K562 (cell line): Measurements from ENCODE around the gene BOD1L1. TPM values are rescaled to one million over a fixed set of nuclear protein-coding genes. Genes with fewer than 3 reads are reported as not detected.

Source experiments
- CHD2 ChIP-seq: IDR thresholded peaks from 2 replicates; pipeline ENCODE4 v1.6.1; 2011; ENCODE audit warnings: low read depth, low read length
- E2F8 ChIP-seq: fragments of 450-650 bp; IDR thresholded peaks from 2 replicates; pipeline ENCODE4 v1.7.1; 2018; ENCODE audit warnings: mild to moderate bottlenecking, low read depth; ENCODE audit not compliant: partially characterized antibody
- FOXM1 ChIP-seq, 2 experiments: fragments of 450-650 bp in 1 of 2; sonication (generic) in 1 of 2; formaldehyde crosslinking in 1 of 2; IDR thresholded peaks; 2 replicates each; pipeline versions ENCODE4 v1.6.1 to v1.9.0; 2017 to 2022; ENCODE audit warnings: low read depth in 2 of 2, mild to moderate bottlenecking in 2 of 2, missing genetic modification reagents in 1 of 2, moderate library complexity in 1 of 2
- NFE2L1 ChIP-seq: fragments of 450-650 bp; IDR thresholded peaks from 2 replicates; pipeline ENCODE4 v1.6.1; 2016; ENCODE audit warnings: missing genetic modification characterization, low read depth, mild to moderate bottlenecking, missing compliant biosample characterization, moderate library complexity, borderline replicate concordance
- PHF20 ChIP-seq: fragments of 450-650 bp; IDR thresholded peaks from 2 replicates; pipeline ENCODE4 v1.6.1; 2018; ENCODE audit not compliant: partially characterized antibody
- TBL1XR1 ChIP-seq, 2 experiments: IDR thresholded peaks; 2 replicates each; pipeline ENCODE4 v1.6.1; 2012; ENCODE audit warnings: improper control_type of control experiment in 2 of 2, low read length in 2 of 2, mild to moderate bottlenecking in 1 of 2
- TRIM28 ChIP-seq: fragments of 450-650 bp; IDR thresholded peaks from 2 replicates; pipeline ENCODE4 v1.6.1; 2017
- ZNF217 ChIP-seq: sonication (generic); formaldehyde crosslinking; IDR thresholded peaks from 2 replicates; pipeline ENCODE4 v1.8.0; 2022; ENCODE audit warnings: mild to moderate bottlenecking, missing genetic modification reagents
- ZNF24 ChIP-seq: fragments of 450-650 bp; IDR thresholded peaks from 2 replicates; pipeline ENCODE4 v1.6.1; 2016
- ZNF586 ChIP-seq: fragments of 450-650 bp; formaldehyde crosslinking; conservative IDR thresholded peaks from 2 replicates; pipeline ENCODE4 v1.4.0; 2020; ENCODE audit warnings: mild to moderate bottlenecking, moderate library complexity
- ZNF778 ChIP-seq: fragments of 450-650 bp; formaldehyde crosslinking; IDR thresholded peaks from 2 replicates; pipeline ENCODE4 v1.4.0; 2020; ENCODE audit warnings: mild to moderate bottlenecking, moderate library complexity
- polyA plus RNA-seq, 8 experiments: library from polyadenylated mRNA; depleted of rRNA in 4 of 8; stranded (reverse) in 5 of 8; unstranded in 3 of 8; fragments of >200 nt; fragmentation: Nextera tagmentation in 2 of 8; fragmentation: Illumina TruSeq in 1 of 8; extraction: Ambion mirVana in 2 of 8; extraction: Trizol in 1 of 8; gene quantifications; 2 replicates each; pipeline versions ENCODE4 v1.2.1 to v1.2.3, GENCODE V29; 2011 to 2014; ENCODE audit warnings: inconsistent platforms in 1 of 8, missing spikeins in 1 of 8
- total RNA-seq, 7 experiments: library from RNA; depleted of rRNA in 6 of 7; stranded (reverse); fragments of >200 nt in 6 of 7; fragmentation: Illumina TruSeq in 2 of 7; extraction: Trizol in 2 of 7; gene quantifications; 2 replicates each; pipeline versions ENCODE4 v1.2.1 to v1.2.3, GENCODE V29; 2011 to 2021; ENCODE audit warnings: low replicate concordance in 1 of 7
- TF ChIP-seq, protein P1 (sequence below): sonication (generic); formaldehyde crosslinking; IDR thresholded peaks from 2 replicates; pipeline ENCODE4 v1.8.1; 2023; ENCODE audit warnings: mild to moderate bottlenecking, missing genetic modification reagents
- TF ChIP-seq, protein P2 (sequence below), 2 experiments: fragments of 150-350 bp in 1 of 2; IDR thresholded peaks; 2 replicates each; pipeline ENCODE4 v1.6.1; 2012 to 2016; ENCODE audit warnings: low read depth in 2 of 2, low read length in 2 of 2, mild to moderate bottlenecking in 1 of 2, moderate library complexity in 1 of 2
- TF ChIP-seq, protein P3 (sequence below): sonication (generic); formaldehyde crosslinking; IDR thresholded peaks from 2 replicates; pipeline ENCODE4 v1.8.1; 2023; ENCODE audit warnings: mild to moderate bottlenecking, missing genetic modification reagents

The BOD1L1 gene
- total and polyA plus RNA-seq, 9 of the 15 experiments (the other 6 are each of a cell fraction or from before 2014, with no cell fraction given), result 4.8 to 23.2 (median 17.7) TPM

- TF ChIP-seq ZNF586 (CRISPR knock-in tag) (no peak), ZNF24 (peak; percentile 55; the same call in 1 of the 2 replicates), FOXM1 (IDR thresholded peaks at IDR 0.05; ENCODE audit: low read depth) (no peak), FOXM1 (CRISPR knock-in tag; IDR thresholded peaks at IDR 0.05; ENCODE audit: low read depth) (0 out of 2 replicates have a peak, but pooled peaks have one; percentile 76), ZNF217 (CRISPR knock-in tag) (no peak), NFE2L1 (tag) (no peak), CHD2 (peak; percentile 66), TBL1XR1 (IDR thresholded peaks at IDR 0.05; ENCODE audit: low read length in 2 of 2) (peak; percentile 78 to 88; a peak in 3 of 4 replicates), PHF20 (peak; percentile 97), ZNF778 (CRISPR knock-in tag) (no peak), TRIM28 (no peak), E2F8 (peak; percentile 89)
- TF ChIP-seq, protein P1, sequence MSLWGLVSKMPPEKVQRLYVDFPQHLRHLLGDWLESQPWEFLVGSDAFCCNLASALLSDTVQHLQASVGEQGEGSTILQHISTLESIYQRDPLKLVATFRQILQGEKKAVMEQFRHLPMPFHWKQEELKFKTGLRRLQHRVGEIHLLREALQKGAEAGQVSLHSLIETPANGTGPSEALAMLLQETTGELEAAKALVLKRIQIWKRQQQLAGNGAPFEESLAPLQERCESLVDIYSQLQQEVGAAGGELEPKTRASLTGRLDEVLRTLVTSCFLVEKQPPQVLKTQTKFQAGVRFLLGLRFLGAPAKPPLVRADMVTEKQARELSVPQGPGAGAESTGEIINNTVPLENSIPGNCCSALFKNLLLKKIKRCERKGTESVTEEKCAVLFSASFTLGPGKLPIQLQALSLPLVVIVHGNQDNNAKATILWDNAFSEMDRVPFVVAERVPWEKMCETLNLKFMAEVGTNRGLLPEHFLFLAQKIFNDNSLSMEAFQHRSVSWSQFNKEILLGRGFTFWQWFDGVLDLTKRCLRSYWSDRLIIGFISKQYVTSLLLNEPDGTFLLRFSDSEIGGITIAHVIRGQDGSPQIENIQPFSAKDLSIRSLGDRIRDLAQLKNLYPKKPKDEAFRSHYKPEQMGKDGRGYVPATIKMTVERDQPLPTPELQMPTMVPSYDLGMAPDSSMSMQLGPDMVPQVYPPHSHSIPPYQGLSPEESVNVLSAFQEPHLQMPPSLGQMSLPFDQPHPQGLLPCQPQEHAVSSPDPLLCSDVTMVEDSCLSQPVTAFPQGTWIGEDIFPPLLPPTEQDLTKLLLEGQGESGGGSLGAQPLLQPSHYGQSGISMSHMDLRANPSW (CRISPR knock-in tag), result no peak
- TF ChIP-seq, protein P2, sequence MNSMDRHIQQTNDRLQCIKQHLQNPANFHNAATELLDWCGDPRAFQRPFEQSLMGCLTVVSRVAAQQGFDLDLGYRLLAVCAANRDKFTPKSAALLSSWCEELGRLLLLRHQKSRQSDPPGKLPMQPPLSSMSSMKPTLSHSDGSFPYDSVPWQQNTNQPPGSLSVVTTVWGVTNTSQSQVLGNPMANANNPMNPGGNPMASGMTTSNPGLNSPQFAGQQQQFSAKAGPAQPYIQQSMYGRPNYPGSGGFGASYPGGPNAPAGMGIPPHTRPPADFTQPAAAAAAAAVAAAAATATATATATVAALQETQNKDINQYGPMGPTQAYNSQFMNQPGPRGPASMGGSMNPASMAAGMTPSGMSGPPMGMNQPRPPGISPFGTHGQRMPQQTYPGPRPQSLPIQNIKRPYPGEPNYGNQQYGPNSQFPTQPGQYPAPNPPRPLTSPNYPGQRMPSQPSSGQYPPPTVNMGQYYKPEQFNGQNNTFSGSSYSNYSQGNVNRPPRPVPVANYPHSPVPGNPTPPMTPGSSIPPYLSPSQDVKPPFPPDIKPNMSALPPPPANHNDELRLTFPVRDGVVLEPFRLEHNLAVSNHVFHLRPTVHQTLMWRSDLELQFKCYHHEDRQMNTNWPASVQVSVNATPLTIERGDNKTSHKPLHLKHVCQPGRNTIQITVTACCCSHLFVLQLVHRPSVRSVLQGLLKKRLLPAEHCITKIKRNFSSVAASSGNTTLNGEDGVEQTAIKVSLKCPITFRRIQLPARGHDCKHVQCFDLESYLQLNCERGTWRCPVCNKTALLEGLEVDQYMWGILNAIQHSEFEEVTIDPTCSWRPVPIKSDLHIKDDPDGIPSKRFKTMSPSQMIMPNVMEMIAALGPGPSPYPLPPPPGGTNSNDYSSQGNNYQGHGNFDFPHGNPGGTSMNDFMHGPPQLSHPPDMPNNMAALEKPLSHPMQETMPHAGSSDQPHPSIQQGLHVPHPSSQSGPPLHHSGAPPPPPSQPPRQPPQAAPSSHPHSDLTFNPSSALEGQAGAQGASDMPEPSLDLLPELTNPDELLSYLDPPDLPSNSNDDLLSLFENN (IDR thresholded peaks at IDR 0.05; ENCODE audit: low read depth in 2 of 2, low read length in 2 of 2), result no peak
- TF ChIP-seq, protein P3, sequence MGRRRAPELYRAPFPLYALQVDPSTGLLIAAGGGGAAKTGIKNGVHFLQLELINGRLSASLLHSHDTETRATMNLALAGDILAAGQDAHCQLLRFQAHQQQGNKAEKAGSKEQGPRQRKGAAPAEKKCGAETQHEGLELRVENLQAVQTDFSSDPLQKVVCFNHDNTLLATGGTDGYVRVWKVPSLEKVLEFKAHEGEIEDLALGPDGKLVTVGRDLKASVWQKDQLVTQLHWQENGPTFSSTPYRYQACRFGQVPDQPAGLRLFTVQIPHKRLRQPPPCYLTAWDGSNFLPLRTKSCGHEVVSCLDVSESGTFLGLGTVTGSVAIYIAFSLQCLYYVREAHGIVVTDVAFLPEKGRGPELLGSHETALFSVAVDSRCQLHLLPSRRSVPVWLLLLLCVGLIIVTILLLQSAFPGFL (CRISPR knock-in tag), result 0 out of 2 replicates have a peak, but pooled peaks have one; percentile 17
These were observed at the start of gene BOD1L1 (continued) for GRCh38 chr4:13627606-13628311.
